Measurements from ENCODE around the gene SPSB1.

Gene SPSB1

DNA sequence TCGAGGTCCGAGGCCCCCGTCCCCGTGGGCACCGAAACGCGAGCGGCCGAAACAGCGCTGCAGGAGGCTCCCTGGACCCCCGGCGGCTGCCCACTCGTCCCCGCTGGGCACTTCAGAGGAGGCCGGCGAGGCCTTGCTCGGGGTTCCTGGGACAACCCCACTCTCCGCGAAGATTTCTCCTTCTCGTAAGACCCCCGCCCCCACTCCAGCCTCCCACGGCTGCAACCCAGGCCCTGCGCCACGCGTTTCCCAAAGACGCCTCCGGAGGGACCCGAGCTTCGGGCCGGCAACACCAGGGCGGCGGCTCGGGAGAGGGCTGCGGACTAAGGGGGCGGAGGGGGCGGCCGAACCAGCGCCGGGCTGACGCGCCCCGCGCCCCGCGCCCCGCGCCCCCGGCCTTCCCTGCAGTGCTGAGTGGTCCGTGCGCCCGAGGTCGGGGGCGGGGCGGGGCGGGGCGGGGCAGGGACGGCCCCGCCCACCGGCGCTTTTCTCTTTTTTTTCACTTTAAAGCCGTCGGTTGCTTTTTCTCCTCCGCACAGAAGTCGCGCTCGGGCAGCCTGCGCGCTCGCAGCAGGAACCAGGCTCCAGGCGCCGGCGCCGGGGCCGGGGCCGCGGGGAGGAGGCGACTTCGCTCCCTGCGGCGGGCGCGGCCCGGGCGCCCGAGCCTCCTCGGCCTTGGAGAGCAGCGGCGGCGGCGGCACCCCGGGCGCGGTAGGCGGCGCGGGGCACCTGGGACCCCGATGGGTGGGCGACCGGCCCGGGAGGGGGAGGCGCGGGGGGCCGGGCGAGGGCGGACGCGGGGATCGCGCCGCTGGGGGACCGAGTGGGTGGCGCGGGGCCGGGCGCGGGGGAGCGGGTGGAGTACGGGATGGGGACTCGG, at the start of gene SPSB1:
Gene SPSB1 (plus strand): TSS at position 534 of the 880 bp plus-strand sequence. CDS start 62,998 bp downstream, outside the sequence.
- in situ Hi-C loops (cut with HindIII; ENCODE audit: low pct_unique_long_range_greater_than_20kb, low sequenced_read_pairs), result no loop called here
- DNase-seq (ENCODE audit: low read depth in 1 of 2, low spot score in 1 of 2), result peak in 1 of 2 experiments; percentile 67
- TF ChIP-seq JUND (IDR thresholded peaks at IDR 0.05; ENCODE audit: low read depth), result no peak

GRCh38 chr1:9243066-9243739, 49.5 kb upstream of the SPSB1 start:
- in situ Hi-C loops (cut with HindIII; ENCODE audit: low pct_unique_long_range_greater_than_20kb, low sequenced_read_pairs), result no loop called here
- no peak for TF ChIP-seq JUND (IDR thresholded peaks at IDR 0.05; ENCODE audit: low read depth)
- no peak for DNase-seq (ENCODE audit: low read depth in 1 of 2, low spot score in 1 of 2)

DNA sequence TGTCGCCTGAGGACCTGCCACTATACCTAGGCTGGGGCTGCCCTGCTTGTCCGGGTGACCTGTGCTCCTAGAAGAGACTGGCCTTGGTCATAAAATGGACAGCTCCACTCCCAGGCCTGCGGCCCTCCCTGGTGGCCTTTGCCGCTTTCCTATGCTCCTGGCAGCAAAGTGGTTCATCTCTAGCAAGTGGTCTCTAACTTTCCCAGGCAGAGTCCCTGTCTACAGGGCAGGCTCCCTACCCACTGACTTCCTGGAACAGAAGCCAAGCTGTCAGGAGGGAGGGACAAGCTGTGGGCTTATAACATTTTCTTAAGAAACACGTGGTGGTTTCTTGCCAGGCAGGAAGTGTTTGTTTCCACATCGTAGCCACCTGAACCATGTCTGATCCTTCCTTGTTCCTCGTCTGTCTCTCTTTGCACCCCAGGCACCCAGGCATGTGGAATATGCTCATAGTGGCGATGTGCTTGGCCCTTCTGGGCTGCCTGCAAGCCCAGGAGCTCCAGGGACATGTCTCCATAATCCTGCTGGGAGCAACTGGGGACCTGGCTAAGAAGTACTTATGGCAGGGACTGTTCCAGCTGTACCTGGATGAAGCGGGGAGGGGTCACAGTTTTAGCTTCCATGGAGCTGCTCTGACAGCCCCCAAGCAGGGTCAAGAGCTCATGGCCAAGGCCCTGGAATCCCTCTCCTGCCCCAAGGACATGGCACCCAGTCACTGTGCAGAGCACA, 48.0 kb upstream of the SPSB1 start:
- no peak for TF ChIP-seq JUND (IDR thresholded peaks at IDR 0.05; ENCODE audit: low read depth)
- in situ Hi-C loops (cut with HindIII; ENCODE audit: low pct_unique_long_range_greater_than_20kb, low sequenced_read_pairs), result no loop called here
- DNase-seq (ENCODE audit: low read depth in 1 of 2, low spot score in 1 of 2), result peak; percentile 51 to 75

- no peak for TF ChIP-seq JUND (IDR thresholded peaks at IDR 0.05; ENCODE audit: low read depth)
- no peak for DNase-seq (ENCODE audit: low read depth in 1 of 2, low spot score in 1 of 2)
- in situ Hi-C loops (cut with HindIII; ENCODE audit: low pct_unique_long_range_greater_than_20kb, low sequenced_read_pairs), result no loop called here
Observed at GRCh38 chr1:9245230-9245619, 47.5 kb upstream of the SPSB1 start.

DNA sequence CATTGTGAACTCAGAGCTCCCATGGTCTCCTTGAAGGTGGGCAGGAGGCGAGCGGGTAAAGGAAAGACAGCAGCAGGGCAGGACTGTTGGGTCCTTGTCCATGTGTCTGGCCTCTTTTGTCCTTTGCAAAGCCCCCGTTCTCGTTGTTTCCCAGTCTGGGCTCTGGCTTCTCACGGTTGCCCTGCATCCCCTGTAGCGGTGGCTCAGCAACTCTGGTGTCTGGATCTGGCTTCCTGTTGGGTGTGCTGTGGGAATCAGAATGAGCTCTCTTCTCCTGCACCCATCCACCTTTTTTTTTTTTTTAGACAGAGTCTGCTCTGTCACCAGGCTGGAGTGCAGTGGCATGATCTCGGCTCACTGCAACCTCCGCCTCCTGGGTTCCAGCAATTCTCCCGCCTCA, 47.0 kb upstream of the SPSB1 start:
- no peak for TF ChIP-seq JUND (IDR thresholded peaks at IDR 0.05; ENCODE audit: low read depth)
- DNase-seq (ENCODE audit: low read depth in 1 of 2, low spot score in 1 of 2), result no peak
- in situ Hi-C loops (cut with HindIII; ENCODE audit: low pct_unique_long_range_greater_than_20kb, low sequenced_read_pairs), result no loop called here

DNA sequence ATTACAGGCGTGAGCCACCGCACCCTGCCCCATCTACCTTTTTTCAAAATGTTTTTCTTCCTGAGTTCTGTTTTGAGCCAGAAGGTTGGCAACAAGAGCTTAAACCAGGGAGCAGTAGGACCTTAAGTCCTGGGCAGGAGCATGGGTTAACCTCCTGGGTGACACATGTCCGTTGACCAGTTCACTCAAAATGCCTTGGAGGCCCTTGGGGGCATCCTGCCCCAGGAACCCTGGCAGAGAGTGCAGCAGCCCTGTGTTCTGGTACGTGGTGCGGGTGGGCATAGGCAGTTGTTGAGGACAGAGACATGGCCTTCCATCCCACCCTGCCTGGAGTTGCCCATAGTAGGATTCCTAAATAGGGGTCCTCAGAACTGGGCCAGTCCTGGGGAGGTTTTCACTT, 46.5 kb upstream of the SPSB1 start:
- no peak for DNase-seq (ENCODE audit: low read depth in 1 of 2, low spot score in 1 of 2)
- in situ Hi-C loops (cut with HindIII; ENCODE audit: low pct_unique_long_range_greater_than_20kb, low sequenced_read_pairs), result no loop called here
- TF ChIP-seq JUND (IDR thresholded peaks at IDR 0.05; ENCODE audit: low read depth), result no peak

GRCh38 chr1:9246841-9247785, 45.6 kb upstream of the SPSB1 start:
- in situ Hi-C loops (cut with HindIII; ENCODE audit: low pct_unique_long_range_greater_than_20kb, low sequenced_read_pairs), result no loop called here
- TF ChIP-seq JUND (IDR thresholded peaks at IDR 0.05; ENCODE audit: low read depth), result no peak
- DNase-seq (ENCODE audit: low read depth in 1 of 2, low spot score in 1 of 2), result no peak

DNA sequence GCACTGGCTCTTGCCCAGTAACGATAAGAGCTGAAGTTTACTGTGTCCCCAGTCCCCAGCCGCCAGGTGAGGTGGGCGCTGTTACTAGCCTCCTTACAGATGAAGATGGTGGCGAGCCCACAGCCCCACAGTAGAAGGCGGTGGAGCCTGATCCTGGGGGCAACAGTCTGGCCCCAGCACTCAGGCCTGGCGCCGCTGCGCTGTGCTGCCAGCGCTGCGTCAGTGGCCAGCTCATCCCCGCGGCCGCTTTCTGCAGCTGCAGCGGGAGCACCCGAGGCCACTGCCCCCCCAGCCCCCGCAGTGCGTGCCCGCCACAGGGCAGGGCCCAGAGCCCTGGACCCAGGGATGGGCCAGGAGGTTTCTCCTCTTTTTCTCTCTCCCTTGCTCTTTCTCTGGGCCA, 44.8 kb upstream of the SPSB1 start:
- no peak for TF ChIP-seq JUND (IDR thresholded peaks at IDR 0.05; ENCODE audit: low read depth)
- in situ Hi-C loops (cut with HindIII; ENCODE audit: low pct_unique_long_range_greater_than_20kb, low sequenced_read_pairs), result no loop called here
- no peak for DNase-seq (ENCODE audit: low read depth in 1 of 2, low spot score in 1 of 2)

DNA sequence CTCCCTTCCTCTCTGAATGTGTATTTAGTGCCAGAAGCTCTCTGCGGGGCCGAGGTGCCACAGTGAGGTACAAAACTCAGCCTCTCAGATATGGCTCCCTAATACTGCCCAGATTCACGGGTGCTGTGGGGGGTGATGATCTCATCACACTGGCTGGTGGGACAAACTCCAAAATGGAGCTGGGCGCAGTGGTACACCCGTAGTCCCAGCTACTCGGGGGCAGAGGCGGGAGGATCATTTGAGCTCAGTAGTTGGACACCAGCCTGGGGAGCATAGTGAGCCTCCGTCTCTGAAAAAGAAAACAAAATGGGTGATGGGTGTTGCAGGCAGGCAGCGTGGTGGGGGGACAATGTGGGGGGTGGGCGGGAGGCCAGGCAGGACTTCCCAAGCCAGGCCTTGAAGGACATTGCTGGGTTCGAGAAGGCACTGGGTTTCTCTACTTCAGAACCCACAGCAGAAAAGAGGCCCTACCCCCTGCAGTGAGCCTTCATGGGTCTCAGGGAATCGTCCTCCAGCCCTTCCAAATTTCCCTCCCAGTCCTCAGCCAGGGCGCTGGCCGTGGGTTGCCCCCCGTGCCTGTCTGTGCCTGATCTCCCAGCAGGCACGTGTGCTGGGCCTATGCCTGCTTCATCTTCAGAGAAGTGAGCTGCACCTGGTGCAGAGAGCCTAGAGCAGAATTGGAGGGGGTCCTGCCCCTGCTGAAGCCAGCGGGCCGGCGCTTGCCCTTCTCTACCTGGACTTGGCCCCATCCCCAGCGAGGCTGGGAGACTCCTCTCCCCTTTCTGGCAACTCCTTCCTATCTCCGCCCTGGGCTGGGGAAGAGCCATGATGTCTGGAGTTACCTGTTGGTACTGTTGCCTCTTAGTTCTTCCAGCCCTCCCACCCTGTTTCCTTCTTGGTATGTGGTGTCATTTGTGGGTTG, 44.1 kb upstream of the SPSB1 start:
- TF ChIP-seq JUND (IDR thresholded peaks at IDR 0.05; ENCODE audit: low read depth), result no peak
- DNase-seq (ENCODE audit: low read depth in 1 of 2, low spot score in 1 of 2), result no peak
- in situ Hi-C loops (cut with HindIII; ENCODE audit: low pct_unique_long_range_greater_than_20kb, low sequenced_read_pairs), result no loop called here

DNA sequence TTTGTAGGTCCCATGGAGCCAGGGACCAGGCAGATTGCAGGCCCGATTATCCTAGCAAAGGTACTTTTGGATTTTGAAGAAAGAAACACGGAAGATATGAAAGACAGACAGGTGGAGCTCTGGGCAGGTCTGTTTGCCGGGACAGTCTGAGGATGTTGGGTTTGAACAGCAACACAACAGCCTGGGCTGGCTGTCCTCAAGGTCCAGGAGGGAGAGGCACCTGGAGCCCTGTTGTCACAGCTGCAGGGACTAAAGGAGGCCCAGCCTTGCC, 43.5 kb upstream of the SPSB1 start:
- in situ Hi-C loops (cut with HindIII; ENCODE audit: low pct_unique_long_range_greater_than_20kb, low sequenced_read_pairs), result no loop called here
- no peak for DNase-seq (ENCODE audit: low read depth in 1 of 2, low spot score in 1 of 2)

More for the DNA sequence above, 43.5 kb upstream of the SPSB1 start:
- no peak for TF ChIP-seq JUND (IDR thresholded peaks at IDR 0.05; ENCODE audit: low read depth)

All from T47D (cell line).